ENCODE results near the gene HDDC3.
"Not testable (repeated sequence)": the region's sequence is repeated elsewhere in the genome, so short reads cannot be mapped to it uniquely, and the experiment has no call there.

Gene HDDC3

DNA sequence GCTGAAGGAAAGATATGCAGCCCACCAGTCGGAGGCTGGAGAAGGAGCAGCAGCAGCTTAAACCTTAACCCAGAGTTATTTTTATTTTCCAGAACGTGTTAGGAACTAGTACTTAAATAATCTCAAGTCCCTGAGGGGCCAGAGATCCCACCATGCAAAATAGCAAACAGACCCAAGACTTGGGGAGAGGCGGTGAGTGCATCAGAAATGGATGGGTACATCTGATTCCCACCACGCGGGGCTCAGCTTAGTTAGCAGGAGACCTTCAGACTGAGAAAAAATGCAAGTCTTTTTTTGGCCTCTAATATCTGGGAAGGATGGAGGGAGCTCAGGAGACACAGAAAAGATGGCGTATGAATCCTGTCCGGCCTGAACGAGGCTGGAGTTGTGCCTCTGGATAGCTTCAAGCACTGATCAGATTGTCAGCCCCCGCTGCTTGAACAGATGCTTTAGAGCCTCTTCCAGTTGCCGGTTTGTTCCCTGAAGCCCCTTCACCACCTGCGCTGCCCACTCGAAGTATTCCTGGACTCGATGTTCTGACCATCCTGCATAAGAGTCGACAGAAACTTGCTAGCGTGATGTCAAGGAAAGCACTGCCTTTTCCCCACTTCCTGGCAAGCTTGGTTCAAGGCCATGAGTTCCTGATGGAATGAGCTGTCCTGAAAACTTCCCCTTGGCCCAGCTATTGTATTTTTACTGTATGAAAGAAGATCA is 1.3 kb downstream of the HDDC3 start:
- DNase-seq (ENCODE audit: low read depth), result no peak

GRCh38 chr15:90929246-90930019 is 2.9 kb downstream of the HDDC3 start:
- DNase-seq (ENCODE audit: low read depth), result no peak

GRCh38 chr15:90928106-90928505 is 4.2 kb downstream of the HDDC3 start:
- DNase-seq (ENCODE audit: low read depth), result not testable (repeated sequence)

DNA sequence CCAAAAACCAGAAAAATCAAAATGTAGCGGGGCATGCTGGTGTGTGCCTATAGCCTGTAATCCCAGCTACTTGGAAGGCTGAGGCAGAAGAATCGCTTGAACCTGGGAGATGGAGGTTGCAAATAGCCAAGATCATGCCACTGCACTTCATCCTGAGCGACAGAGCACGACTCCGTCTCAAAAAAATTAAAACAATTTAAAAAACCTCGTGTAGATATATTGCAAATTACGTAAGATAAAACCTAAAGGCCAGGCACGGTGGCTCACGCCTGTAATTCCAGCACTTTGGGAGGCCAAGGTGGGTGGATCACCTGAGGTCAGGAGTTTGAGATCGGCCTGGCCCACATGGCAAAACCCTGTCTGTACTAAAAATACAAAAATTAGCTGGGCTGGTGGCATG is 5.6 kb downstream of the HDDC3 start:
- DNase-seq (ENCODE audit: low read depth), result not testable (repeated sequence)

GRCh38 chr15:90924375-90924774 is 8.0 kb downstream of the HDDC3 start:
- no peak for DNase-seq (ENCODE audit: low read depth)

DNA sequence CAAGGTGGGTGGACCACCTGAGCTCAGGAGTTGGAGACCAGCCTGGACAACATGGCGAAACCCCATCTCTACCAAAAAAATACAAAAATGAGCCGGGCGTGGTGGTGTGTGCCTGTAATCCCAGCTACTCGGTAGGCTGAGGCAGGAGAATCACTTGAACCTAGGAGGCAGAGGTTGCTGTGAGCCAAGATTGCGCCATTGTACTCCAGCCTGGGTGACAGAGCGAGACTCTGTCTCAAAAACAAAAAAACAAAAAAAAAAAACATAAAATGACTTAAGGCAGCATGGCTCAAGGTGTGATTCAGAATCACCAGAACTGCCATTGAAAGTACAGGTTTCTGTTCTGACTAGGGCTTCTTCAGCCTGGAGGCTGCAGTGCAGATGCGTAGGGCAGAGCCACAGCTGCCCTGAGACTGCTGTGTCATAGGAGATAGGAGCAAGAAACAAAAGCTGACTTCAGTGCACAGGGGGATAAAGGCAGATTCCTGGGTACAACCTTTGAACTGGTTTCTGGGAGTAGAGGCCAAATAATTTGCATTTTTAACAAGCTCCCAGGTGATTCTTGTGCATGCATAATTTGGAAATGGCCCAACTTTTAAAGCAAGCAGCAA is 9.5 kb downstream of the HDDC3 start:
- not testable (repeated sequence) for DNase-seq (ENCODE audit: low read depth)

GRCh38 chr15:90921887-90922286 is 10.5 kb downstream of the HDDC3 start:
- no peak for DNase-seq (ENCODE audit: low read depth)

DNA sequence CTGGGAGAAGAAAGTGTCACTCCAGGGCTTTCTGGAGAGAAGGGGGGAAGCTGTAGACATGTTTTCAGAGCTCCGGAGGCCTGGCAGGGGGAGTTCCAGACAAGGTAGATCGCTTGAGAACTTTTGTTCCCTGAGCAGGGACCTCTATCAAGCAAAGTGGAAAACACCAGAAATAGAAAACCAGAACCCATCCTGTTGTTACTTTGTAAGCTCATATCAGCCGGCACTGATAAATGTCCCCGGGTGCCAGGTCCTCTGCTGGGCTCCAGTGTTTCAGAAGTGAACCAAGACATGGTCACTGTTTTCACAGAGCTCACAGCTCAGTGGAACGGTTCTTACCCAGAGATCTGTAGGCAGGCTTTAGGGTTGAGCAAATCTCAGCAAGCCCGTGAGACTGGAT is 13.5 kb downstream of the HDDC3 start:
- DNase-seq (ENCODE audit: low read depth), result no peak

- DNase-seq (ENCODE audit: low read depth), result no peak
Observed at GRCh38 chr15:90918034-90918788, 14.1 kb downstream of the HDDC3 start.

DNA sequence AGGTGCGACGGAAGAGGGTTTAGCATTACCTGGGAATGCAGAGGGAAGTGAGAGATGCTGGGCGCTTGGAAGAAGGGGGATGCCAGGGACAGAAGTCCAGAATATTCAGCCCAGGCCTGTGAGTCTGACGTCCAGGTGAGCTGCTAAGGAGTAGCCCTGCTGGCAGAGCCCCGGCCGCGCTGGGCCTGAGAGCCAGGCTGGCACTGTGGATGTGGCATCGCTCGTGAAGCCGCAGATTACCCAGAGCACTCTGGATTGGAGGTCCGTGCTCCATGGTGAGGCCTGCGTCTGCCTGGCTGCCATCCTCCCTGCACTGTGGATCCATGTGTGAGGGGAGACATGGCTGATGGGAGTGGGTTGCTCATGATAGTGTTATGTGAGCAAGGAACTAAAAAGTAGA is 14.8 kb downstream of the HDDC3 start:
- no peak for DNase-seq (ENCODE audit: low read depth)

DNA sequence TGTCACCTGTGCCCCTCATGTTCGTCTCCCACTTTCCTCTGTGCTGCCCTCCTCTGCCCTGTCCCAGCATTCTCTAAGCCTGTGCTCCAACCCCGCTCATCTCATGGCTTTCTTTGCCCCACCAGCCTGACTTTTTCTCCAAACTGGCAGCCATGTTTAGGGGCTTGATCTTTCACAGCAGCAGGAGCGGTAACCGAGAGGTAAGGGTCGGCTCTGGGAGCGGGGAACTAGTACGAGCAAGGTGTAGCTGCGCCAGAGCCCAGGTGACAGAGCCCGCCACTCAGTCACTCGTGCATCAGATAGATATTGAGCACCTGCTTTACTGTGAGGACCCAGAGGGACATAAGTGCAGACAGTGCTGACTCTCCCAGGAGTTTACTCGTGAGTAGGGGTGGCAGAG is 15.9 kb downstream of the HDDC3 start:
- DNase-seq (ENCODE audit: low read depth), result no peak

GRCh38 chr15:90915808-90916440 is 16.4 kb downstream of the HDDC3 start:
- no peak for DNase-seq (ENCODE audit: low read depth)

GRCh38 chr15:90915216-90915807 is 17.0 kb downstream of the HDDC3 start:
- no peak for DNase-seq (ENCODE audit: low read depth)

- no peak for DNase-seq (ENCODE audit: low read depth)
Observed at GRCh38 chr15:90914305-90915080, 17.9 kb downstream of the HDDC3 start.

DNA sequence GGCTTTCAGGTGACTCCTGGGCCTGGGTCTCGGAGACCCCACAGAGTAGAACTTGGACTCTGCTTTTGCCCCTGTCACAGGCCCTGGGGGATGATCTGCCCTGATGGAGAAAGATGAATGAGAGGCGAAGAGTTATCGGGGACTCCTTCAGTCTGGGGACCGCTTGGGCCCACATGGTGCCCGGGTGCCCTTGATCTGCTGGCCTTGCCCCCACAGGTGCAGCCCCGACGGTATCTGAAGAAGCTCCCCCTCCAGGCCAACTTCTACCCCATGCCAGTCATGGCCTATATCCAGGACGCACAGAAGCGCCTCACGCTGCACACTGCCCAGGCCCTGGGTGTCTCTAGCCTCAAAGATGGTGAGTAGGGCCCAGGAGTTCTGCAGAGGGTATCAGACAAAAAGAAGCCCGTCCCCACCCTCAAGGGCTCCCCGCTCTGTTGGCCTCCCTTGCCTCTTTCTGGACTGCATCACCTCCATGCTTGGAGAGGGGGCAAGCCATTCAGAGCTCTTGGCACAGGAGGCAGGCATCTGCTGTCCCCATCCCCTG is 18.9 kb downstream of the HDDC3 start:
- no peak for DNase-seq (ENCODE audit: low read depth)

DNA sequence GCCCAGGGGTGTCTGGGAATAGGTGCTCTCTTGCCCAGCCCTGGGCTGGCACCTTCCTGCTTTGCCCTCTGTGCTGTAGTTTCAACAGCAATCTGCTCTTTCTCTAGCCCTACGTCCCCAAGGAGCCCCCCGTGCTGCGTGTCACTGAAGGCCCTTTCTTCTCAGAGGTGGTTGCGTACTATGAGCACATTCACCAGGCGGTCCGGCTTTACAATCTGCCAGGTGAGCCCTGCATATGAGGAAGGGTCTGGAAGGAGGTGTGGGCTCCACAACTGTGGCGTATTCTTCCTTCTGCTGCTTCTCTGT is 19.6 kb downstream of the HDDC3 start:
- no peak for DNase-seq (ENCODE audit: low read depth)

GRCh38 chr15:90911906-90912769 is 20.2 kb downstream of the HDDC3 start:
- no peak for DNase-seq (ENCODE audit: low read depth)

GRCh38 chr15:90911302-90911623 is 21.1 kb downstream of the HDDC3 start:
- DNase-seq (ENCODE audit: low read depth), result no peak

DNA sequence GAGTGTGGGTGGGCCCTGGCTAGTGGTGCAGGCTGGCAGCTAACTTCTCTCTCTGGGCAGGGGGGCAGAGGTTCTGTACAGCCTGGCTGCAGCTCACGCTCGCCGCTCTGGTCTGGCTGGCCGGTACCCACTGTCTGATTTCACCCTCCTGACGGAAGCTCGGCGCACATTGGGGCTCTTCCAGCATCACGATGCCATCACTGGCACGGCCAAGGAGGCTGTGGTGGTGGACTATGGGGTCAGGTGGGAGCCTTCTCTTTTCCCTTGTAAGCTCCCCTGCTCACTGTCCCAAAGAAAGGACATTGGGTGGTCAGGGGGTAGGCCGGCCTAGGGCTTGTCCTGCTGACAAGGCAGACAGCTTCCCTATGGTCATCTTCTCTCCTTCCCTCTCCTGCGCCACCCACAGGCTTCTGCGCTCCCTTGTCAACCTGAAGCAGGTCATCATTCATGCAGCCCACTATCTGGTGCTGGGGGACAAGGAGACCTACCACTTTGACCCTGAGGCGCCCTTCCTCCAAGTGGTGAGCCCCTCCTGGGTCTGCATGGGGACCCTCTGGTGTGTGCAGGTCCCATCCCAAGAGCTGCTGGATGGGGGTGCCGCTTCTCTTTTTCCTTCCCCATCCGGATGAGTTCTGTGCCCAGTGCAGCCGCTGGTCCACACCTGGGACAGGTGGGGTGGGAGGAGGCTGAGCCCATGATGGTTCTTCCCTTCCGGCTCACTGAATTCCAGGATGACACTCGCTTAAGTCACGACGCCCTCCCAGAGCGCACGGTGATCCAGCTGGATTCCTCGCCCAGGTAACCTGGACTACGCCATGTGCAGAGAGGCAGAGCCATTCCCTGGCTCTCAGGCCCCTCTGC is 21.7 kb downstream of the HDDC3 start:
- no peak for DNase-seq (ENCODE audit: low read depth)
